A549 (cell line): ENCODE data around the gene CFAP73.
"Not testable (repeated sequence)": the region's sequence is repeated elsewhere in the genome, so short reads cannot be mapped to it uniquely, and the experiment has no call there.

ENCODE experiments used
- CTCF ChIP-seq: fragments of >200 bp; sonication (Bioruptor Twin); formaldehyde crosslinking; IDR thresholded peaks from 3 replicates; pipeline ENCODE4 v1.5.1; 2016
- POLR2A ChIP-seq: IDR thresholded peaks from 2 replicates; pipeline ENCODE4 v1.6.1; 2012; ENCODE audit warnings: mild to moderate bottlenecking, low read length
- REST ChIP-seq: fragments of 200-600 bp; sonication (generic); IDR thresholded peaks from 2 replicates; pipeline ENCODE4 v1.6.1; 2016; ENCODE audit warnings: antibody characterized with exemption, mild to moderate bottlenecking, moderate library complexity

- not testable (repeated sequence) for TF ChIP-seq CTCF, REST, POLR2A
Measured at GRCh38 chr12:113141716-113142115, 7.8 kb upstream of the CFAP73 start.
